Measurements from ENCODE around the gene PADI2. TPM values are rescaled to one million over a fixed set of nuclear protein-coding genes. Genes with fewer than 3 reads are reported as not detected.

The PADI2 gene
- total and polyA plus RNA-seq, 4 donors: 0.25 to 2.4 (median 0.96) TPM

DNA sequence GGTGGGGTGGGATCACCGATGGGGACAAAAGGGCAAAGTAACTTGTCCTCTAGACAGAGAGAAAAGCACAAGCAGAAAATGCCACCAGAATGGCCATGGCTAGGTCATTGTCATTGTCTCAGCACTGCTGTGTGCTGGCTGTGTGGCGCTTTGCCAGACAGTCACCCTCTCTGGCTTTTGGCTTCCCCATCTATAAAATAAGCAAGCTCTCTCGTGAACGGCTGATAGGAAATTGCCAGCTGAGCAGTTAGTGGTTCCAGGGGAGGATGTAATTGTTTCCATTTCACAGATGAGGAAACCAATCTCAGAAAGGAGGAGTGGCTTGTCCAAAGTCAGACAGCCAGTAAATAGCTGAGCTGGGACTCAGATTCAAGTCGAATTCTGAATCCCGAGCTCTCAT, 32.5 kb downstream of the PADI2 start:
- no peaks in the 10 kb centered on the region for H3K9me3 ChIP-seq (ENCODE audit: control insufficient read depth in 4 of 4, low read length in 3 of 4)
- no peak for DNase-seq (ENCODE audit: low spot score)
- H3K4me1 ChIP-seq (ENCODE audit: control insufficient read depth in 4 of 4, insufficient read depth in 4 of 4, low read length in 3 of 4): no peaks in the 10 kb centered on the region
- no peaks in the 10 kb centered on the region for H3K36me3 ChIP-seq (ENCODE audit: control insufficient read depth in 4 of 4, insufficient read depth in 3 of 4, low read depth in 1 of 4, low read length in 3 of 4)
- no peak overlapping the region for H3K9ac ChIP-seq (ENCODE audit: low read depth in 1 of 2, low read length in 2 of 2)
- TF ChIP-seq REST (IDR thresholded peaks at IDR 0.05) (no peak), RAD21 (IDR thresholded peaks at IDR 0.05) (no peak), RXRA (IDR thresholded peaks at IDR 0.05) (no peak), ATF3 (IDR thresholded peaks at IDR 0.05) (no peak), TAF1 (conservative IDR thresholded peaks at IDR 0.05) (no peak), YY1 (IDR thresholded peaks at IDR 0.05) (no peak), NR2F2 (IDR thresholded peaks at IDR 0.05) (no peak), GABPA (IDR thresholded peaks at IDR 0.05 in 1 of 2, conservative IDR thresholded peaks at IDR 0.05 in 1 of 2) (no peak), HNF4A (conservative IDR thresholded peaks at IDR 0.05) (no peak), SP1 (IDR thresholded peaks at IDR 0.05) (no peak), ZBTB33 (IDR thresholded peaks at IDR 0.05) (no peak)
- no peaks in the 10 kb centered on the region for H3K27me3 ChIP-seq (ENCODE audit: control insufficient read depth in 4 of 4, insufficient read depth in 4 of 4, low read length in 3 of 4)
- no peak overlapping the region for H3K4me3 ChIP-seq (ENCODE audit: low read depth in 1 of 3, low read length in 3 of 3)
- 84% methylated on average over 6 of the region's 6 CpGs for WGBS
- H3K27ac ChIP-seq (ENCODE audit: low read depth in 1 of 2, low read length in 2 of 2): no peak overlapping the region

- WGBS: 75% methylated on average over 10 of the region's 10 CpGs
- Histone ChIP-seq H3K27ac (ENCODE audit: low read depth in 1 of 2, low read length in 2 of 2) (no peak overlapping the region), H3K4me3 (ENCODE audit: low read depth in 1 of 3, low read length in 3 of 3) (no peak overlapping the region), H3K4me1 (ENCODE audit: control insufficient read depth in 4 of 4, insufficient read depth in 4 of 4, low read length in 3 of 4) (no peaks in the 10 kb centered on the region), H3K9me3 (ENCODE audit: control insufficient read depth in 4 of 4, low read length in 3 of 4) (no peaks in the 10 kb centered on the region), H3K9ac (ENCODE audit: low read depth in 1 of 2, low read length in 2 of 2) (no peak overlapping the region), H3K27me3 (ENCODE audit: control insufficient read depth in 4 of 4, insufficient read depth in 4 of 4, low read length in 3 of 4) (no peaks in the 10 kb centered on the region), H3K36me3 (ENCODE audit: control insufficient read depth in 4 of 4, insufficient read depth in 3 of 4, low read depth in 1 of 4, low read length in 3 of 4) (no peaks in the 10 kb centered on the region)
- no peak for TF ChIP-seq SP1 (IDR thresholded peaks at IDR 0.05)
- TF ChIP-seq FOXA2 (IDR thresholded peaks at IDR 0.05): no peak
- no peak for TF ChIP-seq TAF1 (conservative IDR thresholded peaks at IDR 0.05)
- no peak for TF ChIP-seq ZBTB33 (IDR thresholded peaks at IDR 0.05)
- TF ChIP-seq, protein P1, sequence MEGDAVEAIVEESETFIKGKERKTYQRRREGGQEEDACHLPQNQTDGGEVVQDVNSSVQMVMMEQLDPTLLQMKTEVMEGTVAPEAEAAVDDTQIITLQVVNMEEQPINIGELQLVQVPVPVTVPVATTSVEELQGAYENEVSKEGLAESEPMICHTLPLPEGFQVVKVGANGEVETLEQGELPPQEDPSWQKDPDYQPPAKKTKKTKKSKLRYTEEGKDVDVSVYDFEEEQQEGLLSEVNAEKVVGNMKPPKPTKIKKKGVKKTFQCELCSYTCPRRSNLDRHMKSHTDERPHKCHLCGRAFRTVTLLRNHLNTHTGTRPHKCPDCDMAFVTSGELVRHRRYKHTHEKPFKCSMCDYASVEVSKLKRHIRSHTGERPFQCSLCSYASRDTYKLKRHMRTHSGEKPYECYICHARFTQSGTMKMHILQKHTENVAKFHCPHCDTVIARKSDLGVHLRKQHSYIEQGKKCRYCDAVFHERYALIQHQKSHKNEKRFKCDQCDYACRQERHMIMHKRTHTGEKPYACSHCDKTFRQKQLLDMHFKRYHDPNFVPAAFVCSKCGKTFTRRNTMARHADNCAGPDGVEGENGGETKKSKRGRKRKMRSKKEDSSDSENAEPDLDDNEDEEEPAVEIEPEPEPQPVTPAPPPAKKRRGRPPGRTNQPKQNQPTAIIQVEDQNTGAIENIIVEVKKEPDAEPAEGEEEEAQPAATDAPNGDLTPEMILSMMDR (IDR thresholded peaks at IDR 0.05; ENCODE audit: low read depth, low read length, missing input control): no peak
- TF ChIP-seq ATF3 (IDR thresholded peaks at IDR 0.05): no peak
- TF ChIP-seq JUND (IDR thresholded peaks at IDR 0.05): no peak
- TF ChIP-seq FOXA1 (IDR thresholded peaks at IDR 0.05): no peak
- no peak for DNase-seq (ENCODE audit: low spot score)
Observed at GRCh38 chr1:17084787-17085186, 34.5 kb downstream of the PADI2 start.

Data from liver (tissue), 9 donors.